LNCAP (cell line): ENCODE results near the gene NRIP1.

Experiments used
- TF ChIP-seq, protein P1 (sequence below): fragments of 450-650 bp; IDR thresholded peaks from 2 replicates; pipeline ENCODE4 v1.5.1; 2017; ENCODE audit warnings: mild to moderate bottlenecking

Gene NRIP1

DNA sequence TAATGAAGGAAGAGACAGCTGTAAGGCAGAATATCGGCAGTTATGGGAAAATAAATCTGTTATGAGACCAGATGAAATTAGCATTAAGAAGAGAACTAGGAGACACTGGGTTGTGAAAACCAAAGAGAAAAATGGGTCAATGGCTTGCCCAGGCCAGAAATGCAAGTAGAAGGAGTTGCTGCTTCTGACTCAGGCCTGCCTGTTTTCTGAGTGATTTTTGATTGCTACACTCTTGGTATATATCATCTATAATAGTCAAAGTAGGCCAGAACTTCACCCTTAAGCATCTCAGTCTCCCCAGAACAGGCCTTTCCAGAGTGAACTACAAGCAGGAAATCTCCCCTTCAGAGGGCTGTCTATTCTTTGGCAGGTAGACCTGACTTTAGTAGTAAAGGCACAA is 107.0 kb downstream of the NRIP1 start:
- TF ChIP-seq, protein P1, sequence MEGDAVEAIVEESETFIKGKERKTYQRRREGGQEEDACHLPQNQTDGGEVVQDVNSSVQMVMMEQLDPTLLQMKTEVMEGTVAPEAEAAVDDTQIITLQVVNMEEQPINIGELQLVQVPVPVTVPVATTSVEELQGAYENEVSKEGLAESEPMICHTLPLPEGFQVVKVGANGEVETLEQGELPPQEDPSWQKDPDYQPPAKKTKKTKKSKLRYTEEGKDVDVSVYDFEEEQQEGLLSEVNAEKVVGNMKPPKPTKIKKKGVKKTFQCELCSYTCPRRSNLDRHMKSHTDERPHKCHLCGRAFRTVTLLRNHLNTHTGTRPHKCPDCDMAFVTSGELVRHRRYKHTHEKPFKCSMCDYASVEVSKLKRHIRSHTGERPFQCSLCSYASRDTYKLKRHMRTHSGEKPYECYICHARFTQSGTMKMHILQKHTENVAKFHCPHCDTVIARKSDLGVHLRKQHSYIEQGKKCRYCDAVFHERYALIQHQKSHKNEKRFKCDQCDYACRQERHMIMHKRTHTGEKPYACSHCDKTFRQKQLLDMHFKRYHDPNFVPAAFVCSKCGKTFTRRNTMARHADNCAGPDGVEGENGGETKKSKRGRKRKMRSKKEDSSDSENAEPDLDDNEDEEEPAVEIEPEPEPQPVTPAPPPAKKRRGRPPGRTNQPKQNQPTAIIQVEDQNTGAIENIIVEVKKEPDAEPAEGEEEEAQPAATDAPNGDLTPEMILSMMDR = no peak

DNA sequence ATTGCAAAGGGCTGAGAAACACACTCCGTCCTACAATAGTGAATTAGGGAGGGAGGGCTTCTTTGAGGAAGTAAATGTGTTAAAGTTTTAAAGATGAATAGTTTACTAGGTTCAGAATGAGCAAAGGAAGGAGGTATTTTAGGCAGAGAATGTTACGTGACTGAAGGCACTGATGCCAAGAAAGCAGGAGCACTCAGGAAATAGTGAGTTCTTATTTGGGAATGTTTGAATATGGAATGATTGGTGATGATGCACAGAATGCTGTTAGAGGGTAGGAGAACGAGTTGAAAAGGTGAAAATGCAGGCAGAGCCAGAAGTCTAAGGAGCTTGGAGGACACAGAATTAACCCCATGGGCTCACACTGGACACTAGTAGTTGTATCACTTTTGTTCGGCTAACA is 108.0 kb downstream of the NRIP1 start:
- TF ChIP-seq, protein P1 = no peak

DNA sequence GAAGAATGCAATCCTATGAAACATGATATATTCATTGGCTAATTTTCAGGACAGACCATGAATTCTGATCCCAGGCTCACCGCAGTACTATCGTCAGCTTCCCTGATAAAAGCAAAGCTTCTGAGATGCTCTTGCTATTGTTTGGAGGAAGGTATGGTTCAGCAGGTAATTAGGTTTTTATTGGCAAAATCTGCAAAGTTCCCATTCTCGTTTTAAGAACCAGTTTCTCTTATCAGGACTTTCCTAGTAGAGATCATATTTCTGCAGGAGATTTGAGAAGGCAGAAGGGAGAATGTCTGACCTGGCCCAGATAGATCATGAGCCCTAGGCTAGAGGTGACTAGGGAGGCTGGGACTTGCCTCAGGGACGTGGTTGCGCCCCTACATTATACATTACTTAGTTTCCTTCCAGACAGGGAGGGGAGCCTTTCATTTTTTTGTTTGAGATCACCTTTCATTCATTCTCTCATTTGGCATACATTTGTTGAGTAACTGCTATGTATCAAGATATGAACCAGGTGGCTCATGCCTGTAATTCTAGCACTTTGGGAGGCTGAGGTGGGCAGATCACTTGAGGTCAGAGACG is 108.8 kb downstream of the NRIP1 start:
- TF ChIP-seq, protein P1 = no peak

DNA sequence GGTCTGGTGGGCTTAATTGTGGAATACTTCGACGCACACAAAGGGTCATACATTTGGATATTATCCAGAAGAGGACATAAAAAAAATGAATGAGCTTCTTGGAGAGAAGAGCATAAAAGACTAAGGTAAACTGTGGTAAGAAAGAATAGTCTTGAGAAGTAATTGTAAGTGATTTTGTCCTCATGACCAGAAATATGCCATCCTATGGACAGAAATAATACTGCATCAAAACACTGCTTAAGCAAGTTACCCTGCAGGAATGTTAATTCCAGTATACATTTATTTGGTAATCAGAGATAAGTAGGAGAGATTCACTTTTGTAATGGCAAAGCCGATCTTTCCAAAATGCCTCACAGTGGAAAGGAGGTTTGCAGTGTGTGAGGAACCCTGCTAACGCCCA is 111.9 kb downstream of the NRIP1 start:
- TF ChIP-seq, protein P1 = no peak

DNA sequence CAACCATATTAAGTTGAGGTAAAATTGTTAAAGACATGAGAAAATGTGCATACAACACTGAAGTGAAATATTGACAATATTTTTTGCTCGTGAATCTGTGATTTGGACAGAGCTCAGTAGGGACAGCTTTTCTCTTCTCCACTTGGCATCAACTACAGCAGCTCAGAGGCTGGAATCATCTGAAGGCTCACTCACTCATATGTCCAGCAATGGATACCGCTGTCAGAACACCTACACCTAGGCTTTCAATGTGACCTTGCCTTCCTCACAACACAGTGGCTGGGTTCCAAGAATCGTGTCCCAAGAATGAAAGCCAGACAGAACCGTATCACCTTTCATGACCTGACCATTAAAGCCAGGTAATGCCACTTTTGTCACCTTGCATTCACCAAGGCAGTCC is 115.2 kb downstream of the NRIP1 start:
- TF ChIP-seq, protein P1 = no peak

DNA sequence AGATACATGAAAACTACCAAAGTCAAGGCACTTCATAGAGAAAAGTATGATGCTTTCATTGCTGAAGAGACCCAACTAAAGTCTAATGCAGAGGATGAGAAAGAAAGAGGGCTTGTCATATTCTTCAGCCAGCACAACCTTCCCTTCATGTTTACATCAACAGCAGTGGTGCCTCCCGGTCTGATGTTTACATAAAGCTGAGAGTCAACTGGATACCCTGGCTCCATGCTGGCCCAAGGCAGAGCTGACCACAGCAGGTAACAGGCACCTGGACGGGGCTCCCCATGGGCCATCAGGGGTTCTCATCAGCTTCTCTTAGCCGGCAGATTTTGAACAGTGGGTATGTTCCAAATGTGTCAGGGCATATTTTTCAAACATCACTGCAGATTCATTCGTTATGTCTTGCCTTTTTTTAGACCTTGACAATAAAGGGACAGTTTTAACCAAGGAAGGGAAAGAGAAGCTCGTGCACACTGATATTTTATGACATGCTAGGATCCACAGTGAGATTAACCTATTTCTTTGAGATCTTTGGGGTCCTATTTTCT is 117.1 kb downstream of the NRIP1 start:
- TF ChIP-seq, protein P1 = no peak

DNA sequence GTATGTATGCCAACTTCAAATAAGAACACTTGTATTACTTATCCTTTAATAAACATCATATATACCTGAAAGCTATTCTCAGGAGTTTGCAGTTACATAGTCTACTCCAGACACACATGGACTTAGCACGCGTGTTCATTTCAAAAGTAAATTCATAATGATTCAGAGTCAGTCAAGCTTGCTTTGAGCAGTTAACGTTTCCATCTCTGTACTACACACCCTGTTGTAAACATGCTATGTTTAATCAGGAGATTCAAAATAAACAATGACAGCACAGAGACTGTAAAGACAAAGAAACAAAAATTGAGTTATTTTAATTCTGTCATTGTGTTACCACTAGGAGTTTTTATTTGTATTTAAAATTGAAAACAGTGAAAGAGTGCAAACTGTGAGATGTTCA is 119.6 kb downstream of the NRIP1 start:
- TF ChIP-seq, protein P1 = no peak

DNA sequence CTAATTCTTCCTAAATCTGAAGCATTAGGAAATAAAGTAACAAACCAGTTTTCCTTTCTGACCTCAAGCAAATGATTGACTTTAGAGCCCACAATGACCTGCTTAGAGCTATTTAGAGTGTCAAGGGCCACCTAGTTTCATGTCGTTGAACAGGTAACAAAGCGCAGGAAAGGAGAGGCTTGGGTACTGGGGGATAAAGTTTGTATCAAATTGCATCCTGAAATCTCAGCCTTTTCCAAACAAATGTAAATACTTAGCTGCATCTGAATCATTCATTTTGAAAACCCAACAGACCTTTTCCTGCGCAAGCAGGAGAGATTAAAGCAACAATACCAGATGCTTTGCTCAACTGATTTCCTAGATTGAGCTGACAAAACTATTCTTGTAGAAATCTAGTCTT is 121.2 kb downstream of the NRIP1 start:
- TF ChIP-seq, protein P1 = no peak
